ENCODE results near the gene PPME1.

PPME1 gene

DNA sequence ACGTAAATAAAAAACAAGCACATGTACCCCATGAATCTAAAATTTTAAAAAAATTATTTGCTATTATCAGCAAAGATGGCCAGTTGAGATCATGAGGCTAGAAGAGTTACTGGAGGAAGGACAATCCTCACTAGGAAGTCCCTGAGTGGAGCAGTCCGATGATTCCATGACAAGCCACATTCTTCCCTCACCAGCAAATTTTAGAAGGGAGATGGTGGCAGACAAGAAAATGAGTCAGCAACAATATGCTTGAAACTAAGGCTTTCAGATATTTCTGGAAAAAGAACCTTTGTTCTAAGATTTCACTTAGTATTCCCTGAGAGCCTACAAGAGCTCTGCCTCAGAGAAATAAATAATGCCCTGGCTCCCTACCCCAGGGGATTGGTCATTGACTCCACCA is 105.5 kb downstream of the PPME1 start:
- H3K9ac ChIP-seq (ENCODE audit: low read length), result no peak overlapping the region
- peaks cover 4% of the 10 kb centered on the region for H3K4me1 ChIP-seq (ENCODE audit: control insufficient read depth, insufficient read depth, low read length)
- H3K4me3 ChIP-seq (ENCODE audit: low read length), result no peak overlapping the region
- H3K27ac ChIP-seq (ENCODE audit: low read depth, low read length), result no peak overlapping the region
- H3K36me3 ChIP-seq (ENCODE audit: control insufficient read depth, insufficient read depth, low read length), result no peaks in the 10 kb centered on the region
- no peaks in the 10 kb centered on the region for H3K27me3 ChIP-seq (ENCODE audit: control insufficient read depth, insufficient read depth, low read length)

- peaks cover 4% of the 10 kb centered on the region for H3K4me1 ChIP-seq (ENCODE audit: control insufficient read depth, insufficient read depth, low read length)
- H3K27ac ChIP-seq (ENCODE audit: low read depth, low read length), result peak overlapping the region; percentile 29
- no peak overlapping the region for H3K4me3 ChIP-seq (ENCODE audit: low read length)
- H3K27me3 ChIP-seq (ENCODE audit: control insufficient read depth, insufficient read depth, low read length), result no peaks in the 10 kb centered on the region
- no peak overlapping the region for H3K9ac ChIP-seq (ENCODE audit: low read length)
- H3K36me3 ChIP-seq (ENCODE audit: control insufficient read depth, insufficient read depth, low read length), result no peaks in the 10 kb centered on the region
Observed at GRCh38 chr11:74278103-74278502, 107.0 kb downstream of the PPME1 start.

DNA sequence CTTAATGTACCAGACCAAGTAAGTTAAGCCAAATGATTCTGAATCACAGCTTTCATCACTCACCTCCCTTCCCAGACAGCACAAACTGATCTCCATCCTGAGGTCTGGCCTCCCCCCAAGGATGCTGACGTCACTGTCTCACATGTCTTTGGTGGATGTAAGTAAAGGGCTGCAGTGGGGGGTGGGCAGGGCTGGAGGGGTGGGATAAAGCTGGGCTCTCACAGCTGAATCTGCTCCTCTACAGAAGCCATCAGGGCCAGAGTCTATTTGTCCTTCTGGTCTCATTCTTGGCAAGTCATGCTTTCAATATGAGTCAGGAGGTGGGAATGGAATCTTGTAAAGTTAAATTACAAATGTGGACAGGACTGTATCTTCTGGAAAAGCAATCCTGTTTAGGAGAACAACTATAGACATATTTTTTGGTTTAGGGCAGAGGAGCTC is 107.7 kb downstream of the PPME1 start:
- H3K27ac ChIP-seq (ENCODE audit: low read depth, low read length), result peak overlapping the region; percentile 29
- H3K27me3 ChIP-seq (ENCODE audit: control insufficient read depth, insufficient read depth, low read length), result no peaks in the 10 kb centered on the region
- H3K4me1 ChIP-seq (ENCODE audit: control insufficient read depth, insufficient read depth, low read length), result peaks cover 4% of the 10 kb centered on the region
- no peak overlapping the region for H3K9ac ChIP-seq (ENCODE audit: low read length)
- no peak overlapping the region for H3K4me3 ChIP-seq (ENCODE audit: low read length)
- no peaks in the 10 kb centered on the region for H3K36me3 ChIP-seq (ENCODE audit: control insufficient read depth, insufficient read depth, low read length)

GRCh38 chr11:74279256-74279655 is 108.2 kb downstream of the PPME1 start:
- H3K36me3 ChIP-seq (ENCODE audit: control insufficient read depth, insufficient read depth, low read length), result no peaks in the 10 kb centered on the region
- H3K27me3 ChIP-seq (ENCODE audit: control insufficient read depth, insufficient read depth, low read length), result no peaks in the 10 kb centered on the region
- peak overlapping the region; percentile 29 for H3K27ac ChIP-seq (ENCODE audit: low read depth, low read length)
- peaks cover 4% of the 10 kb centered on the region for H3K4me1 ChIP-seq (ENCODE audit: control insufficient read depth, insufficient read depth, low read length)
- no peak overlapping the region for H3K9ac ChIP-seq (ENCODE audit: low read length)
- no peak overlapping the region for H3K4me3 ChIP-seq (ENCODE audit: low read length)

DNA sequence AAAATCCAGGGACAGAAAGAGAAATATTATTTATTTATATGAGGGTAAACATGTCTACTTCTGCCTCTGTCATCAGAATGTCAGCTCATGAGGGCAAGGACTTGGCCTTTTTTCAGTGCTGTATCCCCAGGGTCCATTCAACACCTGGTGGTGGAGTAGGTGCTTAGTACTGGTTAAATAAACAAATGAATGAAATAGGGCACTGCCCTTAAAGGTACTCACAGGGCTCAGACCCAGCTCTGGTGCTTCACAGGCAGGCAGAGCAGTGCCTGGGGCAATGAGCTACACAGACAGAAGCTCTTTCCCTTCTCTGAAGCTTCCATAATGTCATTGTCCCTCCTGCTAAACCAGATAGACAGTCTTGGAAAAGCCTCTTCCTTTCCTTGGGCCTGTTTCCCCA is 109.4 kb downstream of the PPME1 start:
- Histone ChIP-seq H3K27ac (ENCODE audit: low read depth, low read length) (no peak overlapping the region), H3K4me3 (ENCODE audit: low read length) (no peak overlapping the region), H3K36me3 (ENCODE audit: control insufficient read depth, insufficient read depth, low read length) (no peaks in the 10 kb centered on the region), H3K27me3 (ENCODE audit: control insufficient read depth, insufficient read depth, low read length) (no peaks in the 10 kb centered on the region), H3K4me1 (ENCODE audit: control insufficient read depth, insufficient read depth, low read length) (peaks cover 4% of the 10 kb centered on the region), H3K9ac (ENCODE audit: low read length) (no peak overlapping the region)

DNA sequence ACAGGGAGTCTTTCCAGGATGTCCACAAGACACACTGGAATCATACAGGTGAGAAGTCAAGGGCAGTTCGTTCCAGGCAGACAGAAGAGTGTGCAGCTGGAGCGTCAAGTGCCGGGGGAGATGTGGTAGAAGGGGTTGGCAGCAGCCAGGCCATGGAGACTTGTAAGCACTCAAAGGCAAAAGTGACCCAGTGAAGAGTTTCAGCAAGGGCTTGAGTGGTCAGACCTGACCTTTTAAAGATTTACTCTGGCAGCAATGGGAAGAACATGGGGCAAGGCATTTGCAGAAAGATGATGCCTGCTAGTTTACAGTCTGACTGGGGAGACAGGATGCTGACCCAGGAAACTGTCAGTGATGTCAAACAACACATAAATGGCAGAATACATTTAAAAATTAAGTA is 111.3 kb downstream of the PPME1 start:
- Histone ChIP-seq H3K36me3 (ENCODE audit: control insufficient read depth, insufficient read depth, low read length) (no peaks in the 10 kb centered on the region), H3K9ac (ENCODE audit: low read length) (no peak overlapping the region), H3K4me3 (ENCODE audit: low read length) (no peak overlapping the region), H3K27me3 (ENCODE audit: control insufficient read depth, insufficient read depth, low read length) (no peaks in the 10 kb centered on the region), H3K4me1 (ENCODE audit: control insufficient read depth, insufficient read depth, low read length) (peaks cover 4% of the 10 kb centered on the region), H3K27ac (ENCODE audit: low read depth, low read length) (no peak overlapping the region)

DNA sequence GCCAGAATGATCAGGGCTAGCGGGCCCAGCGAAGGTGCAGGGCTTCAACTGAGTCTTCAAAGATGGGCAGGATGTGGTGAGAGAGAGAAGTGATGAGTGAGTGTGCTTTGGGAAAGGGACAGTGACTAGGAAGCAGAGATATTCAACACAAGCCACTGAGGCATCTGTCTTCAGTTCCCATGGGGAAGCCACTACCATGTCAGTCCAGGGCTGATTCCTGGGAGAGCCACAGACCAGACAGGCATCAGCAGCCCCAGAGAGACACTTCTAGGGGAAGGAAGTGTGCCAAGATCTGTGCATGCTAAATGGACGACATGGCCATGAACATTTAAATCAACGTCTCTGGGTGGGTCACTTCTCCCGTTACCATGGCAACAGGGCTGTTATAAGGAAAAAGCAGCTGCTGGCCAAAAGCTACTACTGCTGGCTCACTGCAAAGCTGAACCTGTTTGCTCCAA is 111.9 kb downstream of the PPME1 start:
- no peak overlapping the region for H3K4me3 ChIP-seq (ENCODE audit: low read length)
- no peak overlapping the region for H3K27ac ChIP-seq (ENCODE audit: low read depth, low read length)
- H3K4me1 ChIP-seq (ENCODE audit: control insufficient read depth, insufficient read depth, low read length), result peaks cover 4% of the 10 kb centered on the region
- H3K27me3 ChIP-seq (ENCODE audit: control insufficient read depth, insufficient read depth, low read length), result no peaks in the 10 kb centered on the region
- no peak overlapping the region for H3K9ac ChIP-seq (ENCODE audit: low read length)
- no peaks in the 10 kb centered on the region for H3K36me3 ChIP-seq (ENCODE audit: control insufficient read depth, insufficient read depth, low read length)

DNA sequence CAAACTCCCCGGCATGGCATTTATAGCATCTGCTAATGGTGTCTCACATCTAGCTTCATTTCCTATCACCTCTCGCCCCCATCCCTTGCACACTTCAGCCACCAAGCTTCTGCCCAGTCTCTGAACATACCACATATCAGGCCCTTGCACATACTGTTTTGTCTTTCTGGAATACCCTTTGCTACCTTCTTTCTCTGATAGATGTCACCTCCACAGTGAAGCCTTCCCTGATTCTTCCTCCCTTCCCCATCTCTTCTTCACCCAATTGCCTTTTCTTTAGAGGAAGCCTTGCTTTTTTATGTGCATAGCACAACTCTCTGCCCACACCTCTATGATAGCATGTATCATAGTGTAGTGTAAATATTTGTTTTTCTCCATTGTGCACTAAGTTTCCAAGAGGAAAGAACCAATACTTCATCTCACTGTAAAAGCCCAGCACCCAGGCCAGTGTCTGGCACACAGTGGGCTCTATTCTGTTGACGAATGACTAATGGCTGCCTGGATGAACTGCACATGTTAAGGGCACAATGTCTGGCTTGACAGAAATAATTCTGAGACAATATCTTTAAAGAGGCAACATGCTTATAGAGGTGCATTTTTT is 112.6 kb downstream of the PPME1 start:
- Histone ChIP-seq H3K27ac (ENCODE audit: low read depth, low read length) (no peak overlapping the region), H3K4me1 (ENCODE audit: control insufficient read depth, insufficient read depth, low read length) (peaks cover 4% of the 10 kb centered on the region)

DNA sequence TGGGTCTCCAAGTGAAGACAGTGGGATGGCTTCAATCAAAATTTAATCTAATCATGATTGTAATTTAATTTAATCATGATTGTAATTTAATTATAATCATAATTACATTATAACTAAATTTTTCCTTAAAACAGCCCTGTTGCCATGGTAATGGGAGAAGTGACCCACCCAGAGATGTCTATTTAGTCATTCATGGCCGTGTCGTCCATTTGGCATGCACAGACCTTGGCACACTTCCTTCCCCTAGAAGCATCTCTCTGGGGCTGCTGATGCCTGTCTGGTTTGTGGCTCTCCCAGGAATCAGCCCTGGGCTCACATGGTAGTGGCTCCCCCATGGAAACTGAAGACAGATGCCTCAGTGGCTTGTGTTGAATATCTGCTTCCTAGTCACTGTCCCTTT is 113.4 kb downstream of the PPME1 start:
- Histone ChIP-seq H3K4me3 (ENCODE audit: low read length) (no peak overlapping the region), H3K9ac (ENCODE audit: low read length) (no peak overlapping the region), H3K4me1 (ENCODE audit: control insufficient read depth, insufficient read depth, low read length) (no peaks in the 10 kb centered on the region), H3K27me3 (ENCODE audit: control insufficient read depth, insufficient read depth, low read length) (no peaks in the 10 kb centered on the region), H3K36me3 (ENCODE audit: control insufficient read depth, insufficient read depth, low read length) (no peaks in the 10 kb centered on the region), H3K27ac (ENCODE audit: low read depth, low read length) (no peak overlapping the region)

More for the DNA sequence above, 112.6 kb downstream of the PPME1 start:
- no peak overlapping the region for H3K4me3 ChIP-seq (ENCODE audit: low read length)
- no peak overlapping the region for H3K9ac ChIP-seq (ENCODE audit: low read length)
- no peaks in the 10 kb centered on the region for H3K27me3 ChIP-seq (ENCODE audit: control insufficient read depth, insufficient read depth, low read length)
- H3K36me3 ChIP-seq (ENCODE audit: control insufficient read depth, insufficient read depth, low read length), result no peaks in the 10 kb centered on the region

DNA sequence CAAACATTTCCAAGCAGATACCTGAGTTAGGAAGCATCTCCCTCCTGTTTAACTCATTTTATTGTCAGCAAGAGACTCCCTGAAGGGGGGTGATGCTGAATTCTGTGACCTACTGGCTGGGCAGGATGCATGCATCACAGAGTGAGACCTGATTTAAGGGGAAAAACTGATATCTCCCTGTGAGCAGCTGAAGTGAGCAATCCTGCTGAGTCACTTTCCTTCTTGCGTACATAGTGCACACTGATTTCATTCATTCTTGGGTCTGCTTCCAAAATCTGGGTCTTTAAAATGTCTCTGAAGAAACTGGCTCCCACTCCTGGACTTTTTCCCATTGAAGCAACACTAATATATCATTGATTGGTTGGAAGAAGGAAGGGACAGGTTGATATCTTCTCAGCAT is 117.1 kb downstream of the PPME1 start:
- Histone ChIP-seq H3K27me3 (ENCODE audit: control insufficient read depth, insufficient read depth, low read length) (no peaks in the 10 kb centered on the region), H3K36me3 (ENCODE audit: control insufficient read depth, insufficient read depth, low read length) (no peaks in the 10 kb centered on the region), H3K27ac (ENCODE audit: low read depth, low read length) (no peak overlapping the region), H3K4me3 (ENCODE audit: low read length) (no peak overlapping the region), H3K9ac (ENCODE audit: low read length) (no peak overlapping the region), H3K4me1 (ENCODE audit: control insufficient read depth, insufficient read depth, low read length) (no peaks in the 10 kb centered on the region)

GRCh38 chr11:74288911-74289310 is 117.8 kb downstream of the PPME1 start:
- no peak overlapping the region for H3K4me3 ChIP-seq (ENCODE audit: low read length)

GRCh38 chr11:74297484-74297883 is 126.4 kb downstream of the PPME1 start:
- H3K36me3 ChIP-seq (ENCODE audit: control insufficient read depth, insufficient read depth, low read length), result no peaks in the 10 kb centered on the region

More at GRCh38 chr11:74288911-74289310, 117.8 kb downstream of the PPME1 start:
- Histone ChIP-seq H3K4me1 (ENCODE audit: control insufficient read depth, insufficient read depth, low read length) (no peaks in the 10 kb centered on the region), H3K36me3 (ENCODE audit: control insufficient read depth, insufficient read depth, low read length) (no peaks in the 10 kb centered on the region), H3K27me3 (ENCODE audit: control insufficient read depth, insufficient read depth, low read length) (no peaks in the 10 kb centered on the region), H3K9ac (ENCODE audit: low read length) (no peak overlapping the region), H3K27ac (ENCODE audit: low read depth, low read length) (no peak overlapping the region)

GRCh38 chr11:74299015-74299414 is 127.9 kb downstream of the PPME1 start:
- Histone ChIP-seq H3K9ac (ENCODE audit: low read length) (no peak overlapping the region), H3K27me3 (ENCODE audit: control insufficient read depth, insufficient read depth, low read length) (no peaks in the 10 kb centered on the region), H3K36me3 (ENCODE audit: control insufficient read depth, insufficient read depth, low read length) (no peaks in the 10 kb centered on the region), H3K27ac (ENCODE audit: low read depth, low read length) (no peak overlapping the region), H3K4me1 (ENCODE audit: control insufficient read depth, insufficient read depth, low read length) (no peaks in the 10 kb centered on the region), H3K4me3 (ENCODE audit: low read length) (no peak overlapping the region)

More at GRCh38 chr11:74297484-74297883, 126.4 kb downstream of the PPME1 start:
- Histone ChIP-seq H3K4me3 (ENCODE audit: low read length) (no peak overlapping the region), H3K27ac (ENCODE audit: low read depth, low read length) (no peak overlapping the region), H3K4me1 (ENCODE audit: control insufficient read depth, insufficient read depth, low read length) (no peaks in the 10 kb centered on the region), H3K27me3 (ENCODE audit: control insufficient read depth, insufficient read depth, low read length) (no peaks in the 10 kb centered on the region), H3K9ac (ENCODE audit: low read length) (no peak overlapping the region)
